K562 (cell line): ENCODE measurements around the gene ROR2. TPM values are rescaled to one million over a fixed set of nuclear protein-coding genes. Genes with fewer than 3 reads are reported as not detected.

Experiments used
- ARHGAP35 ChIP-seq: fragments of 450-650 bp; IDR thresholded peaks from 2 replicates; pipeline ENCODE4 v1.6.1; 2018; ENCODE audit not compliant: partially characterized antibody
- CREB1 ChIP-seq, 2 experiments: sonication (generic) in 1 of 2; formaldehyde crosslinking in 1 of 2; IDR thresholded peaks; 2 replicates each; pipeline versions ENCODE4 v1.6.1 to v1.8.0; 2012 to 2022; ENCODE audit warnings: inconsistent platforms in 1 of 2, mild to moderate bottlenecking in 1 of 2, missing genetic modification reagents in 1 of 2, moderate library complexity in 1 of 2
- KHSRP ChIP-seq: fragments of 450-650 bp; IDR thresholded peaks from 2 replicates; pipeline ENCODE4 v1.6.1; 2017
- PML ChIP-seq: IDR thresholded peaks from 2 replicates; pipeline ENCODE4 v1.6.1; 2012; ENCODE audit warnings: low read length, inconsistent platforms
- POLR3G ChIP-seq: IDR thresholded peaks from 2 replicates; pipeline ENCODE4 v1.6.1; 2011; ENCODE audit not compliant: insufficient read length, insufficient replicate concordance; ENCODE audit errors: extremely low read depth
- RBM25 ChIP-seq: fragments of 200-400 bp; formaldehyde crosslinking; IDR thresholded peaks from 2 replicates; pipeline ENCODE4 v1.6.1; 2018; ENCODE audit warnings: low read length, low read depth, moderate library complexity; ENCODE audit not compliant: severe bottlenecking
- SMARCA4 ChIP-seq: fragments of 450-650 bp; IDR thresholded peaks from 2 replicates; pipeline ENCODE4 v1.6.1; 2016
- TARDBP ChIP-seq: fragments of 450-650 bp; IDR thresholded peaks from 2 replicates; pipeline ENCODE4 v1.6.1; 2016
- ZC3H4 ChIP-seq: sonication (generic); formaldehyde crosslinking; IDR thresholded peaks from 2 replicates; pipeline ENCODE4 v1.9.0; 2021; ENCODE audit warnings: missing genetic modification reagents, borderline replicate concordance
- ZNF316 ChIP-seq: fragments of 450-650 bp; IDR thresholded peaks from 2 replicates; pipeline ENCODE4 v1.6.1; 2016
- ZNF354B ChIP-seq: fragments of 250-450 bp; sonication (Bioruptor Pico); IDR thresholded peaks from 2 replicates; pipeline ENCODE4 v1.4.0; 2020
- polyA plus RNA-seq, 8 experiments: library from polyadenylated mRNA; depleted of rRNA in 4 of 8; stranded (reverse) in 5 of 8; unstranded in 3 of 8; fragments of >200 nt; fragmentation: Nextera tagmentation in 2 of 8; fragmentation: Illumina TruSeq in 1 of 8; extraction: Ambion mirVana in 2 of 8; extraction: Trizol in 1 of 8; gene quantifications; 2 replicates each; pipeline versions ENCODE4 v1.2.1 to v1.2.3, GENCODE V29; 2011 to 2014; ENCODE audit warnings: inconsistent platforms in 1 of 8, missing spikeins in 1 of 8
- total RNA-seq, 7 experiments: library from RNA; depleted of rRNA in 6 of 7; stranded (reverse); fragments of >200 nt in 6 of 7; fragmentation: Illumina TruSeq in 2 of 7; extraction: Trizol in 2 of 7; gene quantifications; 2 replicates each; pipeline versions ENCODE4 v1.2.1 to v1.2.3, GENCODE V29; 2011 to 2021; ENCODE audit warnings: low replicate concordance in 1 of 7
- TF ChIP-seq, protein P1 (sequence below): sonication (generic); formaldehyde crosslinking; IDR thresholded peaks from 2 replicates; pipeline ENCODE4 v1.9.0; 2022; ENCODE audit warnings: mild to moderate bottlenecking, missing genetic modification reagents
- TF ChIP-seq, protein P2 (sequence below), 2 experiments: fragments of 450-650 bp; conservative IDR thresholded peaks; 2 replicates each; pipeline ENCODE4 v1.6.1; 2017; ENCODE audit warnings: mild to moderate bottlenecking in 2 of 2, moderate library complexity in 2 of 2
- TF ChIP-seq, protein P3 (sequence below): fragments of 150-350 bp; IDR thresholded peaks from 2 replicates; pipeline ENCODE4 v1.6.1; 2014; ENCODE audit warnings: low read depth, mild to moderate bottlenecking, low read length, borderline replicate concordance
- TF ChIP-seq, protein P4 (sequence below): fragments of 250-450 bp; sonication (Bioruptor Pico); IDR thresholded peaks from 2 replicates; pipeline ENCODE4 v1.8.0; 2022; ENCODE audit warnings: moderate library complexity, mild to moderate bottlenecking, inconsistent platforms
- TF ChIP-seq, protein P5 (sequence below), 2 experiments: fragments of 250-450 bp in 1 of 2; fragments of 450-650 bp in 1 of 2; sonication (Bioruptor Pico) in 1 of 2; IDR thresholded peaks; 2 replicates each; pipeline versions ENCODE4 v1.6.1 to v1.8.0; 2016 to 2021; ENCODE audit warnings: mild to moderate bottlenecking in 2 of 2, moderate library complexity in 2 of 2, missing compliant biosample characterization in 1 of 2, missing genetic modification characterization in 1 of 2
- TF ChIP-seq, protein P6 (sequence below): fragments of 250-450 bp; sonication (Bioruptor Pico); IDR thresholded peaks from 2 replicates; pipeline ENCODE4 v1.8.0; 2022; ENCODE audit warnings: inconsistent platforms, mild to moderate bottlenecking, moderate library complexity, borderline replicate concordance

ROR2 gene
- total and polyA plus RNA-seq, 9 of the 15 experiments (the other 6 are each of a cell fraction or from before 2014, with no cell fraction given) = 5.6 to 33.8 (median 15.3) TPM

DNA sequence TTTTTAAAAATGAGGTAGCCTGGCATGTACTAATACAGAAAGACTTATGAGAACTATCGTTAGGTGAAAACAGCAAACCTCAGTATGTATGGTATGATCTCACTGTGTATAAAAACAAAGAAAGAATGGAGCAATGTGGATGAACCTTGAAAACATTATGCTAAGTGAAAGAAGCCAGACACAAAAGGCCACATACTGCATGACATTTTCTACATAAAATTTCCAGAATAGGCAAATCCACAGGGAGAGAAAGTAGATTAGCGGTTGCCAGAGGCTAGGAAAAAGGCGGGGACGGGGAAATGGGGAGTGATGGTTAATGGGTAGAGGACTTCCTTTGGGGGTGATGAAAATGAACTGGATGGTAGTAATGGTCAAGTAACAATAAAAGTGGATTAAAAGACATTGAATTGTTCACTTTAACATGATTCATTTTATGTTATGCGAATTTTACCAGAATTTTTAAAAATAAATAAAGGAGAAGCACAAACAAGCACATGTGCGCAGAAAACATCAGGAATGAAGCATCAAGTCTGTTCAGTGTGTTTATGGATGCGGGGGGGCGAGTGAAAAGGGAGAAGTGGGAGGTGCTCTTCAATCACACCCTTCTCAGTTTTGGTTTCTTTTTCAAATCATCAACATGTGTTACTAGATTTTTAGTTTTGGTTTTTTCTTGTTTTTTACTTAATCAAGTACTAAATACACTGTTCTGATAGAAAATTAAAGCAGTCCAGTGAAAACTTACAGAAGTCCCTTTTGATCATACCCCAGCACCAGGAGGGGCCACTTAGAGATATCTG, 16.3 kb downstream of the ROR2 start (continued):
- TF ChIP-seq, protein P1, sequence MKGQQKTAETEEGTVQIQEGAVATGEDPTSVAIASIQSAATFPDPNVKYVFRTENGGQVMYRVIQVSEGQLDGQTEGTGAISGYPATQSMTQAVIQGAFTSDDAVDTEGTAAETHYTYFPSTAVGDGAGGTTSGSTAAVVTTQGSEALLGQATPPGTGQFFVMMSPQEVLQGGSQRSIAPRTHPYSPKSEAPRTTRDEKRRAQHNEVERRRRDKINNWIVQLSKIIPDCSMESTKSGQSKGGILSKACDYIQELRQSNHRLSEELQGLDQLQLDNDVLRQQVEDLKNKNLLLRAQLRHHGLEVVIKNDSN = no peak
- no peak for TF ChIP-seq TARDBP
- TF ChIP-seq, protein P2, sequence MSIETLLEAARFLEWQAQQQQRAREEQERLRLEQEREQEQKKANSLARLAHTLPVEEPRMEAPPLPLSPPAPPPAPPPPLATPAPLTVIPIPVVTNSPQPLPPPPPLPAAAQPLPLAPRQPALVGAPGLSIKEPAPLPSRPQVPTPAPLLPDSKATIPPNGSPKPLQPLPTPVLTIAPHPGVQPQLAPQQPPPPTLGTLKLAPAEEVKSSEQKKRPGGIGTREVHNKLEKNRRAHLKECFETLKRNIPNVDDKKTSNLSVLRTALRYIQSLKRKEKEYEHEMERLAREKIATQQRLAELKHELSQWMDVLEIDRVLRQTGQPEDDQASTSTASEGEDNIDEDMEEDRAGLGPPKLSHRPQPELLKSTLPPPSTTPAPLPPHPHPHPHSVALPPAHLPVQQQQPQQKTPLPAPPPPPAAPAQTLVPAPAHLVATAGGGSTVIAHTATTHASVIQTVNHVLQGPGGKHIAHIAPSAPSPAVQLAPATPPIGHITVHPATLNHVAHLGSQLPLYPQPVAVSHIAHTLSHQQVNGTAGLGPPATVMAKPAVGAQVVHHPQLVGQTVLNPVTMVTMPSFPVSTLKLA (conservative IDR thresholded peaks at IDR 0.05) = peak in 1 of 2 experiments; percentile 23; a peak in 1 of 4 replicates
- TF ChIP-seq, protein P3, sequence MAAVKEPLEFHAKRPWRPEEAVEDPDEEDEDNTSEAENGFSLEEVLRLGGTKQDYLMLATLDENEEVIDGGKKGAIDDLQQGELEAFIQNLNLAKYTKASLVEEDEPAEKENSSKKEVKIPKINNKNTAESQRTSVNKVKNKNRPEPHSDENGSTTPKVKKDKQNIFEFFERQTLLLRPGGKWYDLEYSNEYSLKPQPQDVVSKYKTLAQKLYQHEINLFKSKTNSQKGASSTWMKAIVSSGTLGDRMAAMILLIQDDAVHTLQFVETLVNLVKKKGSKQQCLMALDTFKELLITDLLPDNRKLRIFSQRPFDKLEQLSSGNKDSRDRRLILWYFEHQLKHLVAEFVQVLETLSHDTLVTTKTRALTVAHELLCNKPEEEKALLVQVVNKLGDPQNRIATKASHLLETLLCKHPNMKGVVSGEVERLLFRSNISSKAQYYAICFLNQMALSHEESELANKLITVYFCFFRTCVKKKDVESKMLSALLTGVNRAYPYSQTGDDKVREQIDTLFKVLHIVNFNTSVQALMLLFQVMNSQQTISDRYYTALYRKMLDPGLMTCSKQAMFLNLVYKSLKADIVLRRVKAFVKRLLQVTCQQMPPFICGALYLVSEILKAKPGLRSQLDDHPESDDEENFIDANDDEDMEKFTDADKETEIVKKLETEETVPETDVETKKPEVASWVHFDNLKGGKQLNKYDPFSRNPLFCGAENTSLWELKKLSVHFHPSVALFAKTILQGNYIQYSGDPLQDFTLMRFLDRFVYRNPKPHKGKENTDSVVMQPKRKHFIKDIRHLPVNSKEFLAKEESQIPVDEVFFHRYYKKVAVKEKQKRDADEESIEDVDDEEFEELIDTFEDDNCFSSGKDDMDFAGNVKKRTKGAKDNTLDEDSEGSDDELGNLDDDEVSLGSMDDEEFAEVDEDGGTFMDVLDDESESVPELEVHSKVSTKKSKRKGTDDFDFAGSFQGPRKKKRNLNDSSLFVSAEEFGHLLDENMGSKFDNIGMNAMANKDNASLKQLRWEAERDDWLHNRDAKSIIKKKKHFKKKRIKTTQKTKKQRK = no peak
- TF ChIP-seq, protein P4, sequence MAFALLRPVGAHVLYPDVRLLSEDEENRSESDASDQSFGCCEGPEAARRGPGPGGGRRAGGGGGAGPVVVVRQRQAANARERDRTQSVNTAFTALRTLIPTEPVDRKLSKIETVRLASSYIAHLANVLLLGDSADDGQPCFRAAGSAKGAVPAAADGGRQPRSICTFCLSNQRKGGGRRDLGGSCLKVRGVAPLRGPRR (CRISPR knock-in tag) = no peak
- no peak for TF ChIP-seq KHSRP
- TF ChIP-seq CREB1 (IDR thresholded peaks at IDR 0.05) = no peak
- no peak for TF ChIP-seq CREB1 (CRISPR knock-in tag; IDR thresholded peaks at IDR 0.05)
- TF ChIP-seq, protein P5, sequence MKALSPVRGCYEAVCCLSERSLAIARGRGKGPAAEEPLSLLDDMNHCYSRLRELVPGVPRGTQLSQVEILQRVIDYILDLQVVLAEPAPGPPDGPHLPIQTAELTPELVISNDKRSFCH (CRISPR knock-in tag; IDR thresholded peaks at IDR 0.05) = no peak
- TF ChIP-seq, protein P5 (tag; IDR thresholded peaks at IDR 0.05) = no peak
- no peak for TF ChIP-seq SMARCA4
- no peak for TF ChIP-seq PML
- TF ChIP-seq ARHGAP35 = no peak
- no peak for TF ChIP-seq POLR3G
- peak; percentile 96 for TF ChIP-seq RBM25
- TF ChIP-seq ZNF354B (CRISPR knock-in tag) = no peak
- TF ChIP-seq ZC3H4 (CRISPR knock-in tag) = no peak
- TF ChIP-seq ZNF316 = no peak
- TF ChIP-seq, protein P6, sequence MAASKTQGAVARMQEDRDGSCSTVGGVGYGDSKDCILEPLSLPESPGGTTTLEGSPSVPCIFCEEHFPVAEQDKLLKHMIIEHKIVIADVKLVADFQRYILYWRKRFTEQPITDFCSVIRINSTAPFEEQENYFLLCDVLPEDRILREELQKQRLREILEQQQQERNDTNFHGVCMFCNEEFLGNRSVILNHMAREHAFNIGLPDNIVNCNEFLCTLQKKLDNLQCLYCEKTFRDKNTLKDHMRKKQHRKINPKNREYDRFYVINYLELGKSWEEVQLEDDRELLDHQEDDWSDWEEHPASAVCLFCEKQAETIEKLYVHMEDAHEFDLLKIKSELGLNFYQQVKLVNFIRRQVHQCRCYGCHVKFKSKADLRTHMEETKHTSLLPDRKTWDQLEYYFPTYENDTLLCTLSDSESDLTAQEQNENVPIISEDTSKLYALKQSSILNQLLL = no peak
